HUES6 (cell line): Measurements from ENCODE around the gene ADAMTSL1.

Source experiments
- H3K27ac ChIP-seq: 2 replicates; pipeline ENCODE4 v1.7.0; 2013; ENCODE audit warnings: low read depth, mild to moderate bottlenecking, low read length, inconsistent platforms
- H3K27me3 ChIP-seq: 2 replicates; pipeline ENCODE4 v1.6.1; 2013; ENCODE audit warnings: low read length; ENCODE audit not compliant: control insufficient read depth, insufficient read depth
- H3K36me3 ChIP-seq: 2 replicates; pipeline ENCODE4 v1.6.1; 2013; ENCODE audit warnings: low read length; ENCODE audit not compliant: control insufficient read depth, insufficient read depth
- H3K4me1 ChIP-seq: 2 replicates; pipeline ENCODE4 v1.6.1; 2013; ENCODE audit warnings: low read length; ENCODE audit not compliant: control insufficient read depth, insufficient read depth
- H3K4me3 ChIP-seq: 2 replicates; pipeline ENCODE4 v1.5.1; 2013; ENCODE audit warnings: low read depth, low read length
- H3K9ac ChIP-seq: one replicate; pipeline ENCODE4 v1.6.1; 2013; ENCODE audit warnings: mild to moderate bottlenecking, low read length
- H3K9me3 ChIP-seq: 2 replicates; pipeline ENCODE4 v1.6.1; 2013; ENCODE audit warnings: low read depth, low read length; ENCODE audit not compliant: control insufficient read depth, insufficient read depth

ADAMTSL1 gene

DNA sequence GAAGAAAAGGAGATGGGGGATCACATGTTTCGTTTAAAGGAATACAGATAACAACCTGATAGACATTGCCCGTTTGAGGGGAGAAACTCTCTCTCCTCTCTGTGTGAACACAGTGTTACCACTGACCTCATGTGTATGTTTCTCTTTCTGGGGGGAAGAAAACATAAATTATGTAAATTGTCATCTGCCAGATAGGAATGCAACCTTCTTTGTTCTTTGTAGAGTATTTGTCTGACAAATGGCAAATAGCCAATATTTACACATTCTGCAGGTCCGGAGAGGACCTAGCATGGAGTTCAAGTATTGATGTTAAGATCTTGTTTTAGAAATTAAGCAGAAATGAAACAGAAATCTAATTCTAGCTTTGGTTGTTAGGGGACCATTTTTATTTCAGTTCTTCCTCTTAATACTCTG is 282.8 kb downstream of the ADAMTSL1 start:
- Histone ChIP-seq H3K9ac (no peak overlapping the region), H3K4me1 (no peaks in the 10 kb centered on the region), H3K36me3 (no peaks in the 10 kb centered on the region), H3K27me3 (no peaks in the 10 kb centered on the region), H3K4me3 (no peak overlapping the region), H3K27ac (no peak overlapping the region), H3K9me3 (no peaks in the 10 kb centered on the region)

- Histone ChIP-seq H3K36me3 (no peaks in the 10 kb centered on the region), H3K27ac (no peak overlapping the region), H3K9ac (no peak overlapping the region)
These were observed 285.9 kb downstream of the ADAMTSL1 start for GRCh38 chr9:18759827-18760226.

DNA sequence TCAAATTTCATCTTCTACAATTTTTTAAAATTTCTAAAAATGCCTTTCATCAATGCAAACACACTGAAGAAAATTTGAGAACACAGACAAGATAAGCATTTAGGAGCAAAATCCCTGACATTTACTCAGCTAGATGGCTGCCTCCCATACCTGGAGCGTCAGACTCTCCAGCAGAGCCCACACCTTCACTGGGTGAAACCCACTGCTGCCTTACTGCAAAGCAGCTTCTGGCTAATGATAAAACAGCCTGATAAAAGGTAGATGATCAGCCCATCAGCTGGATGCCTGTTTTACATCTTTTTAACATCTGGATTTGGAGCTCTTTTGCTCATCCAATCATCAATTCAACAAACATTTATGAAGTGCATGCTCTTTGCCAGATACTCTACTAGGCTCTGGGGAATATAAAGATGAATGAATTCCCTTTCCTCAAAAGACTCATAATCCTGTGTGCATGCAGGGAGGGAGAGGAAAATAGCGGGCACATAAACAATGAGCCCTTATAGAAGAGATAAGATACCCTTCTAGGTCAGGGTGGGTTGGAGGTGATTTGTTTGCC is 287.9 kb downstream of the ADAMTSL1 start:
- no peaks in the 10 kb centered on the region for H3K9me3 ChIP-seq
- no peaks in the 10 kb centered on the region for H3K36me3 ChIP-seq
- no peaks in the 10 kb centered on the region for H3K27me3 ChIP-seq
- no peak overlapping the region for H3K27ac ChIP-seq
- H3K9ac ChIP-seq = no peak overlapping the region
- H3K4me1 ChIP-seq = no peaks in the 10 kb centered on the region
- H3K4me3 ChIP-seq = no peak overlapping the region

More at GRCh38 chr9:18759827-18760226, 285.9 kb downstream of the ADAMTSL1 start:
- no peaks in the 10 kb centered on the region for H3K9me3 ChIP-seq
- no peaks in the 10 kb centered on the region for H3K27me3 ChIP-seq
- H3K4me1 ChIP-seq = no peaks in the 10 kb centered on the region
- no peak overlapping the region for H3K4me3 ChIP-seq

- Histone ChIP-seq H3K9me3 (no peaks in the 10 kb centered on the region), H3K4me3 (no peak overlapping the region), H3K9ac (no peak overlapping the region), H3K27ac (no peak overlapping the region), H3K4me1 (no peaks in the 10 kb centered on the region), H3K27me3 (no peaks in the 10 kb centered on the region), H3K36me3 (no peaks in the 10 kb centered on the region)
These were observed 293.1 kb downstream of the ADAMTSL1 start for GRCh38 chr9:18766989-18767550.

- H3K9me3 ChIP-seq = no peaks in the 10 kb centered on the region
- H3K4me3 ChIP-seq = no peak overlapping the region
- no peaks in the 10 kb centered on the region for H3K4me1 ChIP-seq
- no peaks in the 10 kb centered on the region for H3K27me3 ChIP-seq
- no peak overlapping the region for H3K27ac ChIP-seq
- no peak overlapping the region for H3K9ac ChIP-seq
- no peaks in the 10 kb centered on the region for H3K36me3 ChIP-seq
These were observed 295.1 kb downstream of the ADAMTSL1 start for GRCh38 chr9:18768951-18769622.

GRCh38 chr9:18770131-18770908 is 296.4 kb downstream of the ADAMTSL1 start:
- Histone ChIP-seq H3K4me1 (no peaks in the 10 kb centered on the region), H3K4me3 (no peak overlapping the region), H3K36me3 (no peaks in the 10 kb centered on the region), H3K27me3 (no peaks in the 10 kb centered on the region), H3K9ac (no peak overlapping the region), H3K9me3 (no peaks in the 10 kb centered on the region), H3K27ac (no peak overlapping the region)

DNA sequence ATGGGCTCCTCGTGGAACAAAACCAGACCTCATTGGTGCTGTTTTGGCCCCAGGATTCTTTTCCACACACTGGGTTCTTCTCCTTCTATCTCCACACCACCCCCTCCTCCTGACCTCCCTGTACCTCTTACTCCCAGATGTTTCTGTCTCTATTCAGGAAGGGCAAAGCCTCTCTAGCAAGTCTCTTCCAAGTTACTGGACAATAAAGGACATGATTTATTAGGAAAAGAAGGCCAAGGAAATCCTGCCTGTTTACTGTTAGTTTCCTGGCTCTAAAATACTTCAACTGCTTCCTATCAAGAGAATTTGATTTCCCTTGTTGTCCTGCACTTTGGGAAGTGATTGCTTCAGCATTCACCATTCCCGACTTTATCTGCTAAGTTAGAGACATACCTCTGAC is 297.1 kb downstream of the ADAMTSL1 start:
- H3K27ac ChIP-seq = no peak overlapping the region

DNA sequence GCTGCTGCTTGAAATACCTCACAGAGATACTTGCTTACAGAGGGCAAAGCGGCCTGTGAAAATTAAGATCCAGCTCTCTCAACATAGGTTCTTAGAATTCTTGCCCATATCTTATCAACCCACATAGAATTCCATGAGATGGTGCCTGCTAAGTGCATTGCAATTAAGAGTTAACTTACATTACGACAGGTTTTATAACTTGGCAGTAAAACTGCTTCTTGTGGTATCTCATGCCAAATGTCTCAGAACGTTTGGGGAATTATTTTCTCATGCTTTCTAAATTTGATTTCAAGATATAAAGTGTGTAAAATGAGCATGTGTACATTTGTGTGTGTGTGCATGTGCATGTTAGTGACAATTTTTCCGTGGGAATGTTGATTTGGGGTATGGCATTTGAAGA is 297.8 kb downstream of the ADAMTSL1 start:
- no peak overlapping the region for H3K4me3 ChIP-seq
- H3K9me3 ChIP-seq = no peaks in the 10 kb centered on the region
- no peaks in the 10 kb centered on the region for H3K36me3 ChIP-seq
- H3K9ac ChIP-seq = no peak overlapping the region
- no peaks in the 10 kb centered on the region for H3K4me1 ChIP-seq
- no peaks in the 10 kb centered on the region for H3K27me3 ChIP-seq
- H3K27ac ChIP-seq = no peak overlapping the region

More for the DNA sequence above, 297.1 kb downstream of the ADAMTSL1 start:
- H3K9ac ChIP-seq = no peak overlapping the region
- H3K36me3 ChIP-seq = no peaks in the 10 kb centered on the region
- no peak overlapping the region for H3K4me3 ChIP-seq
- no peaks in the 10 kb centered on the region for H3K9me3 ChIP-seq
- H3K4me1 ChIP-seq = no peaks in the 10 kb centered on the region
- H3K27me3 ChIP-seq = no peaks in the 10 kb centered on the region

GRCh38 chr9:18775241-18775640 is 301.3 kb downstream of the ADAMTSL1 start:
- Histone ChIP-seq H3K36me3 (no peaks in the 10 kb centered on the region), H3K27me3 (no peaks in the 10 kb centered on the region), H3K4me3 (no peak overlapping the region), H3K27ac (no peak overlapping the region), H3K4me1 (no peaks in the 10 kb centered on the region), H3K9me3 (no peaks in the 10 kb centered on the region), H3K9ac (no peak overlapping the region)

- Histone ChIP-seq H3K9ac (no peak overlapping the region), H3K27me3 (no peaks in the 10 kb centered on the region), H3K9me3 (no peaks in the 10 kb centered on the region)
These were observed 302.0 kb downstream of the ADAMTSL1 start for GRCh38 chr9:18775930-18776329.

More at GRCh38 chr9:18775930-18776329, 302.0 kb downstream of the ADAMTSL1 start:
- Histone ChIP-seq H3K4me1 (no peaks in the 10 kb centered on the region), H3K36me3 (no peaks in the 10 kb centered on the region), H3K27ac (no peak overlapping the region), H3K4me3 (no peak overlapping the region)
